T-helper 22 cell (primary cell): ENCODE measurements around the gene MXI1.
"Not testable (repeated sequence)": the region's sequence is repeated elsewhere in the genome, so short reads cannot be mapped to it uniquely, and the experiment has no call there.

Source experiments
- DNase-seq: peaks from one replicate; pipeline ENCODE4 v3.0.0-alpha.2; 2020; ENCODE audit warnings: low read depth

Gene MXI1

GRCh38 chr10:110181911-110182310 lies 25.5 kb upstream of the MXI1 start:
- DNase-seq = no peak

- no peak for DNase-seq
Measured at GRCh38 chr10:110184398-110184797, 23.0 kb upstream of the MXI1 start.

- not testable (repeated sequence) for DNase-seq
Measured at GRCh38 chr10:110185646-110186182, 21.7 kb upstream of the MXI1 start.

GRCh38 chr10:110190170-110190569 lies 17.2 kb upstream of the MXI1 start:
- no peak for DNase-seq

GRCh38 chr10:110192552-110192951 lies 14.9 kb upstream of the MXI1 start:
- DNase-seq = no peak

GRCh38 chr10:110200503-110200902 lies 6.9 kb upstream of the MXI1 start:
- no peak for DNase-seq

GRCh38 chr10:110201046-110201445 lies 6.4 kb upstream of the MXI1 start:
- DNase-seq = not testable (repeated sequence)

GRCh38 chr10:110203500-110204455 lies 3.6 kb upstream of the MXI1 start:
- no peak for DNase-seq

- DNase-seq = no peak
Measured at GRCh38 chr10:110205051-110205675, 2.2 kb upstream of the MXI1 start.

GRCh38 chr10:110207805-110208613 lies 604 bp downstream of the MXI1 start:
- DNase-seq = peak; percentile 37

- DNase-seq = no peak
Measured at GRCh38 chr10:110208614-110209453, 1.4 kb downstream of the MXI1 start.

GRCh38 chr10:110209454-110209925 lies 2.1 kb downstream of the MXI1 start:
- DNase-seq = peak; percentile 61

GRCh38 chr10:110209926-110210673 lies 2.7 kb downstream of the MXI1 start:
- DNase-seq = peak; percentile 58

GRCh38 chr10:110210674-110211464 lies 3.5 kb downstream of the MXI1 start:
- DNase-seq = peak; percentile 83

GRCh38 chr10:110211465-110211843 lies 4.0 kb downstream of the MXI1 start:
- DNase-seq = no peak

- DNase-seq = peak; percentile 31
Measured at GRCh38 chr10:110212119-110213006, 5.0 kb downstream of the MXI1 start.

- no peak for DNase-seq
Measured at GRCh38 chr10:110214371-110214826, 7.0 kb downstream of the MXI1 start.
